ENCODE results near the gene IL17RA.

DNA sequence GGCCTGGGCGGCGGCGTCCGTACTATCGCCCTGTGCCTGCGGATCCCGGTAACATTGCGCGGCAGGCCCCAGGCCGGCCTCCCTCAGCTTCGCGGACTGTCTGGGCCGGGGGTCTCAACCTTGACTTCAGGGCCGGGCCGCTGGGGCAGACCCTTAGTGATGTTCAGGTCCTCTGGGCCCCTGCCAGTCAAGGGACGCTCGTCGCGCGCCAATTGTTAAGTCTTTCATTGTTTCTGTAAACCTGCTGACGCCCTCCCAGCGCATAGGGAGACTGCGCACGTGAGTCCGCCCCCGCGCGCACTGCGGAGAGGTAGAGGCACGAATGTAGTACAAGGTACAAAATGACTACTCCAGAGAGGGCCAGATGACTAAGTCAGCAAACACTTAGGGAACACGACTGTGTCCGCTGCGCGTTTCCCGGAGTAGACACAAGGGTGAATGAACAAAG, 74.7 kb downstream of the IL17RA start:
- TF ChIP-seq POLR2A (IDR thresholded peaks at IDR 0.05; ENCODE audit: low read depth, low read length) (no peak), POLR2AphosphoS5 (IDR thresholded peaks at IDR 0.05; ENCODE audit: low read depth, low read length) (no peak), TAF1 (IDR thresholded peaks at IDR 0.05; ENCODE audit: low read depth, low read length) (0 out of 2 replicates have a peak, but pooled peaks have one; percentile 25), PAX5 (IDR thresholded peaks at IDR 0.05; ENCODE audit: insufficient read depth, low read length, severe bottlenecking) (no peak)

Measured in GM12891 (cell line).